HG02840 (cell line): ENCODE data around the gene RGR.
"Not testable (repeated sequence)": the region's sequence is repeated elsewhere in the genome, so short reads cannot be mapped to it uniquely, and the experiment has no call there.

ENCODE experiments used
- ATAC-seq: cut with Tn5 transposase; IDR thresholded peaks from one replicate; pipeline ENCODE4 v1.9.1; 2021; ENCODE audit warnings: mild to moderate bottlenecking, moderate library complexity, moderate number of reproducible peaks; ENCODE audit not compliant: unreplicated experiment, low FRiP score

Gene RGR

GRCh38 chr10:84256510-84257342 is 11.9 kb downstream of the RGR start:
- no peak for ATAC-seq

- ATAC-seq: no peak
Measured at GRCh38 chr10:84257343-84258020, 12.6 kb downstream of the RGR start.

GRCh38 chr10:84258034-84258695 is 13.3 kb downstream of the RGR start:
- ATAC-seq: no peak

GRCh38 chr10:84261236-84261915 is 16.5 kb downstream of the RGR start:
- no peak for ATAC-seq

- ATAC-seq: no peak
Measured at GRCh38 chr10:84262190-84262956, 17.5 kb downstream of the RGR start.

GRCh38 chr10:84263716-84264115 is 18.9 kb downstream of the RGR start:
- no peak for ATAC-seq

GRCh38 chr10:84264611-84265141 is 19.8 kb downstream of the RGR start:
- peak; percentile 92 for ATAC-seq

GRCh38 chr10:84265418-84265817 is 20.6 kb downstream of the RGR start:
- ATAC-seq: no peak

- ATAC-seq: no peak
Measured at GRCh38 chr10:84267503-84268126, 22.8 kb downstream of the RGR start.

- no peak for ATAC-seq
Measured at GRCh38 chr10:84269162-84269561, 24.3 kb downstream of the RGR start.

- no peak for ATAC-seq
Measured at GRCh38 chr10:84269773-84270172, 24.9 kb downstream of the RGR start.

GRCh38 chr10:84270708-84271107 is 25.9 kb downstream of the RGR start:
- ATAC-seq: no peak

- ATAC-seq: not testable (repeated sequence)
Measured at GRCh38 chr10:84279876-84280475, 35.1 kb downstream of the RGR start.

- ATAC-seq: no peak
Measured at GRCh38 chr10:84286695-84287094, 41.8 kb downstream of the RGR start.

- no peak for ATAC-seq
Measured at GRCh38 chr10:84288151-84288550, 43.3 kb downstream of the RGR start.

- ATAC-seq: no peak
Measured at GRCh38 chr10:84289521-84290200, 44.8 kb downstream of the RGR start.

GRCh38 chr10:84290235-84290634 is 45.4 kb downstream of the RGR start:
- no peak for ATAC-seq

- no peak for ATAC-seq
Measured at GRCh38 chr10:84291384-84291783, 46.5 kb downstream of the RGR start.
